Measurements from ENCODE around the gene OGFRL1.

Gene OGFRL1

GRCh38 chr6:71299541-71300470 lies 11.2 kb downstream of the OGFRL1 start:
- no peak for TF ChIP-seq ZFX (IDR thresholded peaks at IDR 0.05)
- TF ChIP-seq, protein P1, sequence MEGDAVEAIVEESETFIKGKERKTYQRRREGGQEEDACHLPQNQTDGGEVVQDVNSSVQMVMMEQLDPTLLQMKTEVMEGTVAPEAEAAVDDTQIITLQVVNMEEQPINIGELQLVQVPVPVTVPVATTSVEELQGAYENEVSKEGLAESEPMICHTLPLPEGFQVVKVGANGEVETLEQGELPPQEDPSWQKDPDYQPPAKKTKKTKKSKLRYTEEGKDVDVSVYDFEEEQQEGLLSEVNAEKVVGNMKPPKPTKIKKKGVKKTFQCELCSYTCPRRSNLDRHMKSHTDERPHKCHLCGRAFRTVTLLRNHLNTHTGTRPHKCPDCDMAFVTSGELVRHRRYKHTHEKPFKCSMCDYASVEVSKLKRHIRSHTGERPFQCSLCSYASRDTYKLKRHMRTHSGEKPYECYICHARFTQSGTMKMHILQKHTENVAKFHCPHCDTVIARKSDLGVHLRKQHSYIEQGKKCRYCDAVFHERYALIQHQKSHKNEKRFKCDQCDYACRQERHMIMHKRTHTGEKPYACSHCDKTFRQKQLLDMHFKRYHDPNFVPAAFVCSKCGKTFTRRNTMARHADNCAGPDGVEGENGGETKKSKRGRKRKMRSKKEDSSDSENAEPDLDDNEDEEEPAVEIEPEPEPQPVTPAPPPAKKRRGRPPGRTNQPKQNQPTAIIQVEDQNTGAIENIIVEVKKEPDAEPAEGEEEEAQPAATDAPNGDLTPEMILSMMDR (conservative IDR thresholded peaks at IDR 0.05): no peak
- H3K27ac ChIP-seq: no peak overlapping the region

DNA sequence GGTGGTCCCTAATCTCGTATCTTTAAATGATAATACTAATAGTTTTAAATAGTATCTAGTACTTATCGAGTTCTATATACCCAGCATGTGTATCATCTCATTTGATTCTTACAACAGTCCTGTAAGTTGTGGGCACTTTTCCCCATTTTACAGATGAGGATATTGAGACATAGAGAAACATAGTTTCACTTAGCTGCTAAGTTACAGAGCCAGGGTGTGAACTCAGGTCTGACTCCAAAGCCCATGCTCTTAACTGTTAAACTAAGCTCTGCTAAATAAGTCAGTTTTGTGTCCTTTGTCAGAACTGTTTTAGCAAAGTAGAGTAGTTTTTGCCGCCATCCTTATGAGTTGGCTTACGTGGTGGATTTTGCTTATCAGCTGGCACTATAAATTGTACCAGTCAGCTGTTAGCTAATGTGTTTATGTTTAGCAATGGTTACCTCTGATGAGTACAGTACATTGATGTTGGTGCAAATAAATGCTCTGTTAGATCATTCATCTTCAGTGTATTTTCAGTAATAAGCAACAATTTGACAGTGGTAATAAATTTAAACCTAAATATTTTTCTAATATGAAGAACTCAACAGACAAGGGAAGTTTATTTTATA lies 12.1 kb downstream of the OGFRL1 start:
- H3K27ac ChIP-seq: no peak overlapping the region
- TF ChIP-seq, protein P1 (conservative IDR thresholded peaks at IDR 0.05): no peak
- TF ChIP-seq ZFX (IDR thresholded peaks at IDR 0.05): no peak

GRCh38 chr6:71301546-71301945 lies 12.9 kb downstream of the OGFRL1 start:
- TF ChIP-seq, protein P1 (conservative IDR thresholded peaks at IDR 0.05): no peak
- no peak for TF ChIP-seq ZFX (IDR thresholded peaks at IDR 0.05)
- H3K27ac ChIP-seq: no peak overlapping the region

DNA sequence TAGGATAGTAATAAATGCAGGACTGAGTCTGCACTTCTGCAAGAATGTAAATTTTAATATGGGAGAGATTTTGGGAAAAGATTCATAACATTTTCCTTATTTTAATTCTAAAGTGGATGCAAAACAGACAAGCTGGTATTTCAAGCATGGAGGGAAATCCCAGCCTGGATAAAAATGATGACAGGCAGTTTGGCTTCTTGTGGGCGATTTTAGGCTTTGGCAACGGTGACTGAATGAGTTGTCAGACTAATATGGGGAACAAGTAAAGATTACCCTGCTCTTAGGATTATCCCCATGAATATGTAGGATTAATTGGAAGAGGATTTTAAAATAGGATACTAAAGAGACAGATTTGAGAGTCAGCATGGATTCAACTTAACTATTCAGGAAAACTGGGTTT lies 21.0 kb downstream of the OGFRL1 start:
- no peak overlapping the region for H3K27ac ChIP-seq
- TF ChIP-seq ZFX (IDR thresholded peaks at IDR 0.05): no peak
- TF ChIP-seq, protein P1 (conservative IDR thresholded peaks at IDR 0.05): no peak

GRCh38 chr6:71310261-71310660 lies 21.6 kb downstream of the OGFRL1 start:
- no peak overlapping the region for H3K27ac ChIP-seq

DNA sequence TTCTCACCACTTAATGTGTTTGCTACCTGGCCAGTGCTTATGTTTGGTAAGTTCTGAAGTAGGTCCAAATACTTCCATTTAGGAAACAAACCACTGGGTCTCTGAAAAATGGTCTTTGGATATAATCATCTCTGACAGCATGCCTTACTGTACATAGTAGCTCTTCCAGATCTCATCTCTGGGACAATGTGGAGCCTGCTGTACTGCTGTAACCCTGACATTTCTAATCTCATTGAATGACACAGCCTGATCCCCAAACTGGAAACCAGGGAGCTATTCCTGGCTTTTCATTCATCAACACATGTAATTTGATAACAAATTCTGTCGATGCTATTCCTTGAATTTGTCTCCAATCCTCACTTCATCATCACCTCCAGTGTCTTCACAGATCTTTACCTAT lies 23.5 kb downstream of the OGFRL1 start:
- TF ChIP-seq, protein P1 (conservative IDR thresholded peaks at IDR 0.05): no peak
- TF ChIP-seq ZFX (IDR thresholded peaks at IDR 0.05): no peak
- no peak overlapping the region for H3K27ac ChIP-seq

More at GRCh38 chr6:71310261-71310660, 21.6 kb downstream of the OGFRL1 start:
- TF ChIP-seq, protein P1 (conservative IDR thresholded peaks at IDR 0.05): no peak
- TF ChIP-seq ZFX (IDR thresholded peaks at IDR 0.05): no peak

DNA sequence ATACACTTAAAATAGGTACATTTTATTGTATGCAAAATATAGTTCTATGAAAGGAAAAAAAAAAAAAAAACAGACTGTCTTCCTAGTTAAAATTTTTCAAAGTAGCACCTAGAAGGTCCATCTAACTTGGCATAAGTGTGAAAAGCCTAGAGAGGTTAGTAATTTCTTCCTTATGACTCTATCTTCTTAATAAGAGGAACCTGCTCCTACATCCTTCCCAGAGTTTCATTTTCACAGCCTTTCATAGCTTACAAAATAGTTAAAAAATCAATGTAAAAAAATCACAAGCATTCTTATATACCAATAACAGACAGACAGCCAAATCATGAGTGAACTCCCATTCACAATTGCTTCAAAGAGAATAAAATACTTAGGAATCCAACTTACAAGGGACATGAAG lies 28.8 kb downstream of the OGFRL1 start:
- no peak overlapping the region for H3K27ac ChIP-seq
- no peak for TF ChIP-seq ZFX (IDR thresholded peaks at IDR 0.05)
- TF ChIP-seq, protein P1 (conservative IDR thresholded peaks at IDR 0.05): no peak

All from C4-2B (cell line).